ENCODE data around the gene APBA1.

Gene APBA1

GRCh38 chr9:69578026-69578425 is 94.1 kb downstream of the APBA1 start:
- DNase-seq (ENCODE audit: low read depth), result no peak
- H3K4me3 ChIP-seq (ENCODE audit: low read depth, low read length), result no peak overlapping the region
- no peak for TF ChIP-seq MAX (IDR thresholded peaks at IDR 0.05; ENCODE audit: low read depth, low read length)
- no peak for TF ChIP-seq MYC (IDR thresholded peaks at IDR 0.05; ENCODE audit: low read depth, low read length)
- TF ChIP-seq CTCF (IDR thresholded peaks at IDR 0.05; ENCODE audit: low read depth, low read length), result no peak
- TF ChIP-seq POLR2A (IDR thresholded peaks at IDR 0.05; ENCODE audit: extremely low read depth, insufficient read length), result no peak

GRCh38 chr9:69577123-69577522 is 95.0 kb downstream of the APBA1 start:
- no peak for DNase-seq (ENCODE audit: low read depth)
- TF ChIP-seq MAX (IDR thresholded peaks at IDR 0.05; ENCODE audit: low read depth, low read length) (no peak), CTCF (IDR thresholded peaks at IDR 0.05; ENCODE audit: low read depth, low read length) (no peak), MYC (IDR thresholded peaks at IDR 0.05; ENCODE audit: low read depth, low read length) (no peak), POLR2A (IDR thresholded peaks at IDR 0.05; ENCODE audit: extremely low read depth, insufficient read length) (no peak)

GRCh38 chr9:69574057-69574456 is 98.1 kb downstream of the APBA1 start:
- no peak overlapping the region for H3K4me3 ChIP-seq (ENCODE audit: low read depth, low read length)
- TF ChIP-seq CTCF (IDR thresholded peaks at IDR 0.05; ENCODE audit: low read depth, low read length), result no peak
- TF ChIP-seq POLR2A (IDR thresholded peaks at IDR 0.05; ENCODE audit: extremely low read depth, insufficient read length), result no peak
- TF ChIP-seq MAX (IDR thresholded peaks at IDR 0.05; ENCODE audit: low read depth, low read length), result no peak
- no peak for TF ChIP-seq MYC (IDR thresholded peaks at IDR 0.05; ENCODE audit: low read depth, low read length)
- DNase-seq (ENCODE audit: low read depth), result no peak

More at GRCh38 chr9:69577123-69577522, 95.0 kb downstream of the APBA1 start:
- no peak overlapping the region for H3K4me3 ChIP-seq (ENCODE audit: low read depth, low read length)

- H3K4me3 ChIP-seq (ENCODE audit: low read depth, low read length), result no peak overlapping the region
- no peak for DNase-seq (ENCODE audit: low read depth)
- TF ChIP-seq MYC (IDR thresholded peaks at IDR 0.05; ENCODE audit: low read depth, low read length) (no peak), POLR2A (IDR thresholded peaks at IDR 0.05; ENCODE audit: extremely low read depth, insufficient read length) (no peak), CTCF (IDR thresholded peaks at IDR 0.05; ENCODE audit: low read depth, low read length) (no peak), MAX (IDR thresholded peaks at IDR 0.05; ENCODE audit: low read depth, low read length) (no peak)
Measured at GRCh38 chr9:69573651-69574050, 98.5 kb downstream of the APBA1 start.

- no peak for TF ChIP-seq POLR2A (IDR thresholded peaks at IDR 0.05; ENCODE audit: extremely low read depth, insufficient read length)
- TF ChIP-seq CTCF (IDR thresholded peaks at IDR 0.05; ENCODE audit: low read depth, low read length), result no peak
- no peak for TF ChIP-seq MAX (IDR thresholded peaks at IDR 0.05; ENCODE audit: low read depth, low read length)
- TF ChIP-seq MYC (IDR thresholded peaks at IDR 0.05; ENCODE audit: low read depth, low read length), result no peak
- DNase-seq (ENCODE audit: low read depth), result no peak
- no peak overlapping the region for H3K4me3 ChIP-seq (ENCODE audit: low read depth, low read length)
Measured at GRCh38 chr9:69572611-69573010, 99.6 kb downstream of the APBA1 start.

GRCh38 chr9:69571032-69571431 is 101.1 kb downstream of the APBA1 start:
- no peak overlapping the region for H3K4me3 ChIP-seq (ENCODE audit: low read depth, low read length)
- no peak for DNase-seq (ENCODE audit: low read depth)
- TF ChIP-seq POLR2A (IDR thresholded peaks at IDR 0.05; ENCODE audit: extremely low read depth, insufficient read length) (no peak), MYC (IDR thresholded peaks at IDR 0.05; ENCODE audit: low read depth, low read length) (no peak), MAX (IDR thresholded peaks at IDR 0.05; ENCODE audit: low read depth, low read length) (no peak), CTCF (IDR thresholded peaks at IDR 0.05; ENCODE audit: low read depth, low read length) (no peak)

All from NB4 (cell line).